Measurements from ENCODE around the gene TBC1D25. TPM values are rescaled to one million over a fixed set of nuclear protein-coding genes. Genes with fewer than 3 reads are reported as not detected.

Gene TBC1D25
- total and polyA plus RNA-seq, 5 donors from 2014 or later = 14.9 to 32.5 (median 18.0) TPM

DNA sequence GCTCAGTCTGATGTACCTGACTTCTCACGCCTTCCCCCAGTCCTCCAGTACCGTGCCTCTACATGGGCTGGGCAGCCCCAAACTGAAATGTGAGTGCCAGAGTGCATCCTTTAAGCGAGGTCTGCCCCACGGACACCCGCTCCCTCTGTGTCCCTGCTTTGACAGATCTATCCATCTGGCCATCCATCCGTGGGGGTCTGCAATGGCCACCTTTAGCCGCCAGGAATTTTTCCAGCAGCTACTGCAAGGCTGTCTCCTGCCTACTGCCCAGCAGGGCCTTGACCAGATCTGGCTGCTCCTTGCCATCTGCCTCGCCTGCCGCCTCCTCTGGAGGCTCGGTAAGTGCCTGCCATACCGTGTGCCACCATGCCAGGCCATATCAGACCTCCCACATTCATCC is 29.9 kb upstream of the TBC1D25 start:
- DNase-seq = peak in 1 of 3 donors; percentile 10
- Histone ChIP-seq H3K4me1 (ENCODE audit: control insufficient read depth, insufficient read depth, low read length, poor library complexity, severe bottlenecking) (peaks cover 6% of the 10 kb centered on the region), H3K4me3 (ENCODE audit: low read depth, low read length) (peak overlapping the region; percentile 61), H3K36me3 (ENCODE audit: control insufficient read depth, insufficient read depth, low read length) (no peaks in the 10 kb centered on the region), H3K27me3 (ENCODE audit: control insufficient read depth, insufficient read depth, low read length) (no peaks in the 10 kb centered on the region), H3K27ac (ENCODE audit: insufficient read depth, low read length, poor library complexity, severe bottlenecking) (peak overlapping the region; percentile 68), H3K9me3 (ENCODE audit: control insufficient read depth in 2 of 2, low read length in 2 of 2) (no peaks in the 10 kb centered on the region)
- Mint-ChIP-seq H3K4me3 (peak overlapping the region; percentile 90 to 97 (median 92)), H3K36me3 (peaks cover 7% of the 10 kb centered on the region), H3K27ac (peak overlapping the region in 2 of 3 donors; percentile 96), H3K9me3 (no peaks in the 10 kb centered on the region), H3K27me3 (no peaks in the 10 kb centered on the region), H3K4me1 (peaks cover 5 to 31% (median 10%) of the 10 kb centered on the region in 4 donors)
- no peak for ATAC-seq (ENCODE audit: low read depth in 2 of 2)

DNA sequence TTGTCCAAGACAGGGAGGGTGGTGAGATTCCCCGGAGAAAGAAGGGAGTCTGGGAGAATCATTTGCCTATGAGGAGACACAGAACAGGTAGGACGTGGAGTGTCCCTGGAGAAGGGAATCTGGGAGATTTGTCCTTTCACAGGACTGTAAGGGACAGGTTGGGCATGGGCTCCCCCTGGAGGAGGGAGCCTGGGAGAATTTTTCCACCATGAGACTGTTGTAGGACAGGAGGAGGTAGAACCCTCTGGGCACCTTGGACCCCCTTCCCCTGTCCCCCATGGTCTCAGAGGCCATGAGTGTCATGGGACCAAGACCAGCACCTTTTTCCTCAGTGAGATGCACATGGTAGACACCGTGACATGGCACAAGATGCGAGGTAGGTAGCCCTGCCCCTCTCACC is 28.0 kb upstream of the TBC1D25 start:
- Mint-ChIP-seq H3K9me3 (no peaks in the 10 kb centered on the region), H3K27me3 (no peaks in the 10 kb centered on the region), H3K4me1 (peaks cover 5 to 33% (median 13%) of the 10 kb centered on the region in 4 donors), H3K36me3 (peaks cover 13% of the 10 kb centered on the region), H3K4me3 (peak overlapping the region in 1 of 4 donors; percentile 13), H3K27ac (no peak overlapping the region)
- peaks cover 6% of the 10 kb centered on the region for H3K4me1 ChIP-seq (ENCODE audit: control insufficient read depth, insufficient read depth, low read length, poor library complexity, severe bottlenecking)
- no peak overlapping the region for H3K4me3 ChIP-seq (ENCODE audit: low read depth, low read length)
- no peaks in the 10 kb centered on the region for H3K27me3 ChIP-seq (ENCODE audit: control insufficient read depth, insufficient read depth, low read length)
- no peak for DNase-seq
- no peaks in the 10 kb centered on the region for H3K9me3 ChIP-seq (ENCODE audit: control insufficient read depth in 2 of 2, low read length in 2 of 2)
- H3K36me3 ChIP-seq (ENCODE audit: control insufficient read depth, insufficient read depth, low read length) = no peaks in the 10 kb centered on the region
- ATAC-seq (ENCODE audit: low read depth in 2 of 2) = no peak
- no peak overlapping the region for H3K27ac ChIP-seq (ENCODE audit: insufficient read depth, low read length, poor library complexity, severe bottlenecking)

DNA sequence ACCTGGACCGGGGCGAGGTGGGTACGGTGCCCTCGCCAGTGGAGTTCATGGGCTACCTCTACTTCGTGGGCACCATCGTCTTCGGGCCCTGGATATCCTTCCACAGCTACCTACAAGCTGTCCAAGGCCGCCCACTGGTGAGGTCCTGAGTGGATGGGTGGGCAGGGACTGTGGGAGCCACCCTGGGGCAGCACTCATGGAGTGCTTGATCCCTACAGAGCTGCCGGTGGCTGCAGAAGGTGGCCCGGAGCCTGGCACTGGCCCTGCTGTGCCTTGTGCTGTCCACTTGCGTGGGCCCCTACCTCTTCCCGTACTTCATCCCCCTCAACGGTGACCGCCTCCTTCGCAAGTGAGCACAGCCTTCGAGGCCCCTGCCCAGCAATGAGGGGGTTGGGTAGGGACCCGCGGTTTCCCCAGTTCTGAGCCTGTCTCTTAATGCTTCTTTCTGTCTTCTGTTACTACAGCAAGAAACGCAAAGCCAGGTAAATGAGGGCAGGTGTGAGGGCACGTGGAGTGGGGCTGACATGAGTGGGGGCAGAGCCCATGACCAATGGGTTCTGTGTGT is 27.1 kb upstream of the TBC1D25 start:
- ATAC-seq (ENCODE audit: low read depth in 2 of 2) (no peak), DNase-seq (no peak)
- Mint-ChIP-seq H3K9me3 (no peaks in the 10 kb centered on the region), H3K27ac (no peak overlapping the region), H3K27me3 (no peaks in the 10 kb centered on the region), H3K36me3 (peaks cover 13% of the 10 kb centered on the region), H3K4me3 (peak overlapping the region in 1 of 4 donors; percentile 23), H3K4me1 (peaks cover 5 to 30% (median 13%) of the 10 kb centered on the region in 4 donors)
- Histone ChIP-seq H3K4me3 (ENCODE audit: low read depth, low read length) (no peak overlapping the region), H3K27ac (ENCODE audit: insufficient read depth, low read length, poor library complexity, severe bottlenecking) (no peak overlapping the region), H3K9me3 (ENCODE audit: control insufficient read depth in 2 of 2, low read length in 2 of 2) (no peaks in the 10 kb centered on the region), H3K36me3 (ENCODE audit: control insufficient read depth, insufficient read depth, low read length) (no peaks in the 10 kb centered on the region), H3K27me3 (ENCODE audit: control insufficient read depth, insufficient read depth, low read length) (no peaks in the 10 kb centered on the region), H3K4me1 (ENCODE audit: control insufficient read depth, insufficient read depth, low read length, poor library complexity, severe bottlenecking) (peaks cover 6% of the 10 kb centered on the region)

DNA sequence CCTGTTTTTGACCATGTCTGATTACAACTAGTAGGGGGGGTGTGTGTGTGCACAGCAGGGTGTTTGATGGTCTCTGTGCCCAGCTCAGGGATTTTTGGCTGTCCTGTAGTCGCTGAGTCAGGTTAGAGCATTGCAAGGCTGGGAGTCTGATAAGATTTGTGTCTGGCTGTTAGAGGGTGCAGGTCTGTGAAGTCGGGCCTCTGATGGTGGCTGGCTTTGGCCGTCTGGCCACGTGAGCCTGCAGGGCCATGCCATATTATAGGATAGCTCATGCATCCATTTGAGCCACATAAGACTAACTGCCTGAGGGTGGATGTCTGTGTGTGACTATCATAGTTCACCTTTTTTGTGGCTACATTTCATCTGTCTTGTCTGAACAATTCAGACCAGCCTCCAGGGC is 25.8 kb upstream of the TBC1D25 start:
- Histone ChIP-seq H3K27ac (ENCODE audit: insufficient read depth, low read length, poor library complexity, severe bottlenecking) (no peak overlapping the region), H3K36me3 (ENCODE audit: control insufficient read depth, insufficient read depth, low read length) (no peaks in the 10 kb centered on the region), H3K9me3 (ENCODE audit: control insufficient read depth in 2 of 2, low read length in 2 of 2) (no peaks in the 10 kb centered on the region), H3K4me1 (ENCODE audit: control insufficient read depth, insufficient read depth, low read length, poor library complexity, severe bottlenecking) (peaks cover 6% of the 10 kb centered on the region), H3K4me3 (ENCODE audit: low read depth, low read length) (no peak overlapping the region), H3K27me3 (ENCODE audit: control insufficient read depth, insufficient read depth, low read length) (no peaks in the 10 kb centered on the region)
- peak overlapping the region in 1 of 4 donors; percentile 40 for H3K4me3 Mint-ChIP-seq
- H3K36me3 Mint-ChIP-seq = peaks cover 13% of the 10 kb centered on the region
- no peaks in the 10 kb centered on the region for H3K27me3 Mint-ChIP-seq
- H3K9me3 Mint-ChIP-seq = no peaks in the 10 kb centered on the region
- H3K4me1 Mint-ChIP-seq = peaks cover 5 to 25% (median 13%) of the 10 kb centered on the region in 4 donors
- no peak for DNase-seq
- no peak overlapping the region for H3K27ac Mint-ChIP-seq
- ATAC-seq (ENCODE audit: low read depth in 2 of 2) = no peak

DNA sequence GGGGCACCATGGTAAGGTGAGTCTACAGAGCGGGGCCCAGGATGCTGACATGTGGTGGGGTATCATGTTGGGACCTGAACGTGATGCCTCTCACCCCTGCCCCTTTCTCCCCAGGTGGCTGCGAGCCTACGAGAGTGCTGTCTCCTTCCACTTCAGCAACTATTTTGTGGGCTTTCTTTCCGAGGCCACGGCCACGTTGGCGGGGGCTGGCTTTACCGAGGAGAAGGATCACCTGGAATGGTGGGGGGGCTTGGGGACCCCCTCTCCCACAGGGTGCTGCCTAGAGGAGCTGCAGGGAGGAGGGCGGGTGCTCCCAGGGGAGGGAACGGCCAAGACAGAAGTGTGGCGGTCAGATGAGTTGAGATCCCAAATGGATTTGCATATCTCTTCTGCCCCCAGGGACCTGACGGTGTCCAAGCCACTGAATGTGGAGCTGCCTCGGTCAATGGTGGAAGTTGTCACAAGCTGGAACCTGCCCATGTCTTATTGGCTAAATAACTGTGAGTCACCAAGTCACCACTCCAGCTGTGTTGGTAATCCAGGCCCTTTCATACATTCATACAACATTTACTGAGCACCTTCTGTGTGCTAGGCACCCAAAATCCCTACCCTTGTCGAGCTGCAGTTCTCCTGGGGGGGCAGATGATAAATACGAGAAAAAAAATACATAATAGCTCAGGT is 25.2 kb upstream of the TBC1D25 start:
- ATAC-seq (ENCODE audit: low read depth in 2 of 2) = no peak
- H3K4me3 Mint-ChIP-seq = no peak overlapping the region
- no peak overlapping the region for H3K27ac Mint-ChIP-seq

DNA sequence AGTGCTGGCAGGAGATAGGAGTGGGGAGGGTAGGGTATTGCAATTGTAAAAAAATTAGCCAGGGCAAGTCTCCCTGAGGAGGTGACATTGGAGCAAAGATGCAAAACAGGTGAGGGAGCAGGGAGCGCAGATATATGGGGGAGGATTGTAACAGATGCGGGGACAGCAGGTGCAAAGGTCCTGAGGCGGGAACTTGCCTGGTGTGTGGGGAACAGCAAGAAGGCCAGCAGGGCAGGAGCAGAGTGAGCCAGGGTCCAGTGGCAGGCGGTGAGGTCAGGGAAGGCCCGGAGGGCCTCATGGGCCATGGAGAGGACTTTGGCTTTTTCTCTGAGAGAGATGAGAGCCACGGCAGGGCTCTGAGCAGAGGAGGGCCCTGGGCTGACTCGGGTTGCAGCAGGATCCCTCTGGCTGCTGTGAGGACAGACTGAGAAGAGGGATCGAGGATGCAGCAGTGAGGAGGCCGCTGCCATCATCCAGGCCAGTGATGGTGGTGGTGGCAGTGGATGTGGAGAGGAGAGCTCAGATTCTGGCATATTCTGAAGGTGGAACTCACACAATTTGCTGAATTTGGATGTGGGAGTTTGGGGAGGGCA is 24.6 kb upstream of the TBC1D25 start:
- no peak overlapping the region for H3K27ac Mint-ChIP-seq
- no peak for ATAC-seq (ENCODE audit: low read depth in 2 of 2)
- H3K9me3 Mint-ChIP-seq = no peaks in the 10 kb centered on the region
- H3K4me3 ChIP-seq (ENCODE audit: low read depth, low read length) = no peak overlapping the region
- H3K4me1 Mint-ChIP-seq = peaks cover 5 to 24% (median 9%) of the 10 kb centered on the region in 4 donors
- no peaks in the 10 kb centered on the region for H3K36me3 ChIP-seq (ENCODE audit: control insufficient read depth, insufficient read depth, low read length)
- H3K4me1 ChIP-seq (ENCODE audit: control insufficient read depth, insufficient read depth, low read length, poor library complexity, severe bottlenecking) = peaks cover 1% of the 10 kb centered on the region
- no peaks in the 10 kb centered on the region for H3K27me3 ChIP-seq (ENCODE audit: control insufficient read depth, insufficient read depth, low read length)
- H3K36me3 Mint-ChIP-seq = peaks cover 13% of the 10 kb centered on the region
- H3K4me3 Mint-ChIP-seq = no peak overlapping the region
- H3K9me3 ChIP-seq (ENCODE audit: control insufficient read depth in 2 of 2, low read length in 2 of 2) = no peaks in the 10 kb centered on the region
- H3K27ac ChIP-seq (ENCODE audit: insufficient read depth, low read length, poor library complexity, severe bottlenecking) = no peak overlapping the region
- H3K27me3 Mint-ChIP-seq = no peaks in the 10 kb centered on the region
- no peak for DNase-seq

More for the DNA sequence above, 25.2 kb upstream of the TBC1D25 start:
- Mint-ChIP-seq H3K9me3 (no peaks in the 10 kb centered on the region), H3K27me3 (no peaks in the 10 kb centered on the region), H3K4me1 (peaks cover 5 to 26% (median 13%) of the 10 kb centered on the region in 4 donors), H3K36me3 (peaks cover 13% of the 10 kb centered on the region)
- no peak for DNase-seq
- Histone ChIP-seq H3K27ac (ENCODE audit: insufficient read depth, low read length, poor library complexity, severe bottlenecking) (no peak overlapping the region), H3K27me3 (ENCODE audit: control insufficient read depth, insufficient read depth, low read length) (no peaks in the 10 kb centered on the region), H3K4me1 (ENCODE audit: control insufficient read depth, insufficient read depth, low read length, poor library complexity, severe bottlenecking) (peaks cover 6% of the 10 kb centered on the region), H3K4me3 (ENCODE audit: low read depth, low read length) (no peak overlapping the region), H3K36me3 (ENCODE audit: control insufficient read depth, insufficient read depth, low read length) (no peaks in the 10 kb centered on the region), H3K9me3 (ENCODE audit: control insufficient read depth in 2 of 2, low read length in 2 of 2) (no peaks in the 10 kb centered on the region)

DNA sequence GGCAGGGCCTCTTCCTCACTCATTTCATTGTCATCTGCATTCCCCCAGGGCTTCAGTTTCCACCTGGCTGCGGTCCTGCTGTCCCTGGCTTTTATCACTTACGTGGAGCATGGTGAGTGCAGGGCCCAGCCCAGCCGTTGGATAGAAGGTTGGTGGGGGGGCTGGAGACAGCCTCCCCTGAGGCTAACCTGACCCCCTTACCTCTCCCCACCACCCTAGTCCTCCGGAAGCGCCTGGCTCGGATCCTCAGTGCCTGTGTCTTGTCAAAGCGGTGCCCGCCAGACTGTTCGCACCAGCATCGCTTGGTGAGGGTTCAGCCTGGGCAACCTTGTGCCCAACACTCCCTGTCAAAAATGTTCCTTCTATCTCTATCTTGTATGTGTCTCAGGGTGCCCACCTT is 23.7 kb upstream of the TBC1D25 start:
- no peak overlapping the region for H3K27ac Mint-ChIP-seq
- H3K4me1 ChIP-seq (ENCODE audit: control insufficient read depth, insufficient read depth, low read length, poor library complexity, severe bottlenecking) = peaks cover 6% of the 10 kb centered on the region
- no peaks in the 10 kb centered on the region for H3K9me3 ChIP-seq (ENCODE audit: control insufficient read depth in 2 of 2, low read length in 2 of 2)
- no peaks in the 10 kb centered on the region for H3K36me3 ChIP-seq (ENCODE audit: control insufficient read depth, insufficient read depth, low read length)
- H3K36me3 Mint-ChIP-seq = peaks cover 10% of the 10 kb centered on the region
- no peak overlapping the region for H3K4me3 ChIP-seq (ENCODE audit: low read depth, low read length)
- DNase-seq = no peak
- no peak overlapping the region for H3K4me3 Mint-ChIP-seq
- H3K27me3 ChIP-seq (ENCODE audit: control insufficient read depth, insufficient read depth, low read length) = no peaks in the 10 kb centered on the region
- no peaks in the 10 kb centered on the region for H3K9me3 Mint-ChIP-seq
- no peak overlapping the region for H3K27ac ChIP-seq (ENCODE audit: insufficient read depth, low read length, poor library complexity, severe bottlenecking)
- no peaks in the 10 kb centered on the region for H3K27me3 Mint-ChIP-seq
- peaks cover under 1 to 25% (median 10%) of the 10 kb centered on the region in 4 donors for H3K4me1 Mint-ChIP-seq
- no peak for ATAC-seq (ENCODE audit: low read depth in 2 of 2)
